ENCODE results near the gene EXD2.
"Not testable (repeated sequence)": the region's sequence is repeated elsewhere in the genome, so short reads cannot be mapped to it uniquely, and the experiment has no call there.

The EXD2 gene

DNA sequence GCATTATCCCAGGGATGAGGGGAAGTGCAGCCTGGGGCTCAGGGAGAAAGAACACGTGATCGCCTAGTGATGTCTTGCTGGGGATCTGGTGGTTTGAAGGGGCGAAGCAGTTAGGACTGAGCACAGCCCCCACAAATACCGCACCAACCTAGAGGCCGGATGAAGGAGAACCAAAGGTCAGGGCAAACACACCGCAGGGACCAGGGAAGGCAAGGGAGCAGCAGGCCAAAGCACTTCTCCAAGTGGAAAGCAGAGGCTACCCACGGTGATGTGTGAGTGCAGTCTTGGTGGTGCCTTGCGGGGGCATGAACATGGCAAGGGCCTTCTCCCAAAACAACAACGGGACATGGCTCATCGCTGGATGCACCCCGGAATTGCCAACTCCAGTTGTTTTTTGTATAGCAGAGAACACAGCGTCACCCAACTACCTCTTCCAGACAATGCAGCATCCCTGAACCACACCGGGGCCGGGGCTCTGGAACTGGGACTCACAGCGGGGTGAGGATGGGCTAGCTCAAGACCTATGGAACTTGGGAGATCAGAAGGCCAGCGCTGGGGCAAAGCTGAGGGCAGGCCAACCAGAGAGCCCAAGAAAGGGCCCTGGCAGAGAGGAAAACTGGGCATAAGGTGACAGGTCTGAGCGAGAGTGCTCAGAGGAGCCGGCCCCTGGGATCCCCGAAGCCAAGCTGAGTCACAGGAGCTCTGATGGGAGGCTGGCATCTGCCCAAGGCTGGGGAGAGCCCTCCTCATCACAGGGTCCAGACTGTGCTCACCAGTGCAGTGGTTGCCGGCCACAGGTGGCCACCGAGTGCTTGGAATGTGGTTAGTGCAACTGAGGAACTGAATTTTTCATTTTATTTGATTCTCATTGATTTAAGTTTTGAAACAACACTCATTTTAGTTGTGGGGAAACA, 79.8 kb downstream of the EXD2 start:
- no peaks in the 10 kb centered on the region for H3K4me1 ChIP-seq (ENCODE audit: control insufficient read depth, insufficient read depth, low read length, poor library complexity, severe bottlenecking)
- no peaks in the 10 kb centered on the region for H3K9me3 ChIP-seq (ENCODE audit: control insufficient read depth, low read length)
- H3K4me3 ChIP-seq (ENCODE audit: insufficient read depth, low read depth, low read length, poor library complexity, severe bottlenecking) = no peak overlapping the region
- no peak for DNase-seq
- H3K27ac ChIP-seq (ENCODE audit: insufficient read depth, low read length, poor library complexity, severe bottlenecking) = no peak overlapping the region
- no peaks in the 10 kb centered on the region for H3K36me3 ChIP-seq (ENCODE audit: control insufficient read depth, insufficient read depth, low read length)
- H3K27me3 ChIP-seq (replicated peaks; ENCODE audit: control insufficient read depth, insufficient read depth, low read length, poor library complexity, severe bottlenecking) = no peaks in the 10 kb centered on the region

- H3K9me3 ChIP-seq (ENCODE audit: control insufficient read depth, low read length) = no peaks in the 10 kb centered on the region
- no peaks in the 10 kb centered on the region for H3K36me3 ChIP-seq (ENCODE audit: control insufficient read depth, insufficient read depth, low read length)
- H3K4me1 ChIP-seq (ENCODE audit: control insufficient read depth, insufficient read depth, low read length, poor library complexity, severe bottlenecking) = no peaks in the 10 kb centered on the region
- no peaks in the 10 kb centered on the region for H3K27me3 ChIP-seq (replicated peaks; ENCODE audit: control insufficient read depth, insufficient read depth, low read length, poor library complexity, severe bottlenecking)
- H3K27ac ChIP-seq (ENCODE audit: insufficient read depth, low read length, poor library complexity, severe bottlenecking) = no peak overlapping the region
- no peak overlapping the region for H3K4me3 ChIP-seq (ENCODE audit: insufficient read depth, low read depth, low read length, poor library complexity, severe bottlenecking)
- DNase-seq = no peak
Observed at GRCh38 chr14:69274321-69274720, 83.0 kb downstream of the EXD2 start.

GRCh38 chr14:69275331-69275730, 84.0 kb downstream of the EXD2 start:
- H3K27me3 ChIP-seq (replicated peaks; ENCODE audit: control insufficient read depth, insufficient read depth, low read length, poor library complexity, severe bottlenecking) = no peaks in the 10 kb centered on the region
- H3K9me3 ChIP-seq (ENCODE audit: control insufficient read depth, low read length) = no peaks in the 10 kb centered on the region
- no peaks in the 10 kb centered on the region for H3K36me3 ChIP-seq (ENCODE audit: control insufficient read depth, insufficient read depth, low read length)
- DNase-seq = no peak
- no peaks in the 10 kb centered on the region for H3K4me1 ChIP-seq (ENCODE audit: control insufficient read depth, insufficient read depth, low read length, poor library complexity, severe bottlenecking)
- H3K4me3 ChIP-seq (ENCODE audit: insufficient read depth, low read depth, low read length, poor library complexity, severe bottlenecking) = no peak overlapping the region
- no peak overlapping the region for H3K27ac ChIP-seq (ENCODE audit: insufficient read depth, low read length, poor library complexity, severe bottlenecking)

DNA sequence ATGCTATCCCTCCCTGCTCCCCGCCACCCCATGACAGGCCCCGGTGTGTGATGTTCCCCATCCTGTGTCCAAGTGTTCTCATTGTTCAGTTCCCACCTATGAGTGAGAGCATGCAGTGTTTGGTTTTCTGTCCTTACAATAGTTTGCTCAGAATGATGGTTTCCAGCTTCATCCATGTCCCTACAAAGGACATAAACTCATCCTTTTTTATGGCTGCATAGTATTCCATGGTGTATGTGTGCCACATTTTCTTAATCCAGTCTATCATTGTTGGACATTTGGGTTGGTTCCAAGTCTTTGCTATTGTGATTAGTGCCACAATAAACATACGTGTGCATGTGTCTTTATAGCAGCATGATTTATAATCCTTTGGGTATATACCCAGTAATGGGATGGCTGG, 86.1 kb downstream of the EXD2 start:
- not testable (repeated sequence) for H3K9me3 ChIP-seq (ENCODE audit: control insufficient read depth, low read length); H3K27me3 ChIP-seq (replicated peaks; ENCODE audit: control insufficient read depth, insufficient read depth, low read length, poor library complexity, severe bottlenecking); H3K4me1 ChIP-seq (ENCODE audit: control insufficient read depth, insufficient read depth, low read length, poor library complexity, severe bottlenecking); H3K4me3 ChIP-seq (ENCODE audit: insufficient read depth, low read depth, low read length, poor library complexity, severe bottlenecking); H3K36me3 ChIP-seq (ENCODE audit: control insufficient read depth, insufficient read depth, low read length); H3K27ac ChIP-seq (ENCODE audit: insufficient read depth, low read length, poor library complexity, severe bottlenecking); DNase-seq

DNA sequence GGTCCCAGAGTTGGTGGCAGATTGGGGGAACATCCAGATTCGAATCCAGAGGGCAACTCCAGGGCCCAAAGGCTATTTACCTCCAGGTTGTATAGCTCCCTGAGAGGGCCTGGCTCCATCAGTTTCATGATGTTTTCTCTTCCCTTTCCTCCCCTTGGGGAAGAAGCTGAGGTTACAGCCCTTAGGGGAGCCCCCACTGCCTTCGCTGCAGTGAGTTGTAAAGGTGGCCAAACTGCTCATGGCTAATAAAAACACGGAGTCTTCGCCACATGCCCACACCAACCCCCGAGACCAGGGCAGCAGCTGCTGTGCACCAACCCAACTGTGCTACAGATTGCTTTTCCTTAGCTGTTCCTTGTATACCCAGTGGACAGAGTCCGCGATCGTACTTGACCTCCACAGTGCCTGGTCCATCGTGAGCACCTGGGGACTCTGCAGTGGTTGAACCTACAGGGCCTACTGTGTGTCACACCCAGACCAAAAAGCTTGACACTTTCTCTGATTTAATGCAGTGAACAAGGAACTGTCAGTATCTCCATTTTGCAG, 89.5 kb downstream of the EXD2 start:
- H3K4me1 ChIP-seq (ENCODE audit: control insufficient read depth, insufficient read depth, low read length, poor library complexity, severe bottlenecking) = no peaks in the 10 kb centered on the region
- no peak for DNase-seq
- no peaks in the 10 kb centered on the region for H3K27me3 ChIP-seq (replicated peaks; ENCODE audit: control insufficient read depth, insufficient read depth, low read length, poor library complexity, severe bottlenecking)
- no peak overlapping the region for H3K27ac ChIP-seq (ENCODE audit: insufficient read depth, low read length, poor library complexity, severe bottlenecking)
- H3K9me3 ChIP-seq (ENCODE audit: control insufficient read depth, low read length) = no peaks in the 10 kb centered on the region
- no peak overlapping the region for H3K4me3 ChIP-seq (ENCODE audit: insufficient read depth, low read depth, low read length, poor library complexity, severe bottlenecking)
- no peaks in the 10 kb centered on the region for H3K36me3 ChIP-seq (ENCODE audit: control insufficient read depth, insufficient read depth, low read length)

DNA sequence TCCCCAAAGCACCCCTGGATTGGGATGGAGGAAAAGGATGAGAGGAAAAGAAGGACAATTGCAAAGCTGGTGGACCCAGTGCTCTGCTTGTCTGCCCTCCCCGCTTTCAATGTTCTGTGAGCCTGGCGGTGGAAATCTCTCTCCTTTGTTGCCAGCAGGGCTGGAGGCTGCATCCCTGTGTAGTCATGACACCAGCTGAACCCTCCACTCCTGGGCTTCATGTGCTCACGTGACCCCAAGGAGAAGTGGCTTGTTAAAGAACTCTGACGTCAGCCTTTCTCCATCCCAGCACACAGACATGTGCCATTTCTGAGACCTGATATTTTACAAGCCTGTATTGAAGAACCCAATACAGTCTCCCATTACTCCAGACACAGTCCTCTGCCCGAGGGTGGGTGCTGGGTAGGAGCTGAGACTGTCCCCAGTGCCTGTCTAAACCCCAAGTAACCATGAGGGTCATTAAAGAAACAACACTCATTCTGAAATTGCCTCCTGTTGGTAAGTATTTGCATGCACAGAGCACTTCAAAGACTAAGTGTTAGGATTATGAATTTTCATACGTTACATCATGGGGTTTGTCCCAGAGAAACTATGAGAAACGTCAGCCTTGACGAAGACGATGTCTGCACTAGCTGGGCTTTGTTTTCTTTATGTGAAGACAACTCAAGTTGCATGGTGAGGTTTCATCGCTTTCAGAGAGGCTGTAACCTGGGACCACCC, 90.3 kb downstream of the EXD2 start:
- H3K9me3 ChIP-seq (ENCODE audit: control insufficient read depth, low read length) = no peaks in the 10 kb centered on the region
- no peak overlapping the region for H3K4me3 ChIP-seq (ENCODE audit: insufficient read depth, low read depth, low read length, poor library complexity, severe bottlenecking)
- DNase-seq = no peak
- H3K27ac ChIP-seq (ENCODE audit: insufficient read depth, low read length, poor library complexity, severe bottlenecking) = no peak overlapping the region
- H3K36me3 ChIP-seq (ENCODE audit: control insufficient read depth, insufficient read depth, low read length) = no peaks in the 10 kb centered on the region
- H3K4me1 ChIP-seq (ENCODE audit: control insufficient read depth, insufficient read depth, low read length, poor library complexity, severe bottlenecking) = no peaks in the 10 kb centered on the region
- H3K27me3 ChIP-seq (replicated peaks; ENCODE audit: control insufficient read depth, insufficient read depth, low read length, poor library complexity, severe bottlenecking) = no peaks in the 10 kb centered on the region

GRCh38 chr14:69282448-69282847, 91.2 kb downstream of the EXD2 start:
- no peaks in the 10 kb centered on the region for H3K9me3 ChIP-seq (ENCODE audit: control insufficient read depth, low read length)
- no peak overlapping the region for H3K4me3 ChIP-seq (ENCODE audit: insufficient read depth, low read depth, low read length, poor library complexity, severe bottlenecking)
- H3K27me3 ChIP-seq (replicated peaks; ENCODE audit: control insufficient read depth, insufficient read depth, low read length, poor library complexity, severe bottlenecking) = no peaks in the 10 kb centered on the region
- H3K4me1 ChIP-seq (ENCODE audit: control insufficient read depth, insufficient read depth, low read length, poor library complexity, severe bottlenecking) = no peaks in the 10 kb centered on the region
- H3K27ac ChIP-seq (ENCODE audit: insufficient read depth, low read length, poor library complexity, severe bottlenecking) = no peak overlapping the region
- DNase-seq = no peak
- no peaks in the 10 kb centered on the region for H3K36me3 ChIP-seq (ENCODE audit: control insufficient read depth, insufficient read depth, low read length)

DNA sequence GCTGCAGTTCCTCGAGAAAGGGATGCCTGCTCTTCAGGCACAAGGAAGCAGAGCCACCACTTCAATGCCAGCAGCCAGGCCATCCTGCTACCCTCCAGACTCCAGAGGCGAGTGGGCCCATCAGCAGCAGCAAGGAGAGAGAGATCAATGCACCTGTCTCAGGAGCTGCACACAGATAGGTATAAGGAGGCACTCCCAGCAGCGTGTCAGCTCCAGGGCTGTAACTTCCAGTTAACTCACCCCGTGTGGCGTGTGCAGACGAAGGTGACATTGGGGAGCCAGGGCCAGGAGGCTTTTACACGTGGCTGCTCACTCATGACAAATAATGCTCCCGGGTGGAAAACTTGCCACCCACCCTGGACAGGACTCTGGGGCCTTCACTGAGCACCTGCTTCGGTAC, 92.9 kb downstream of the EXD2 start:
- H3K4me3 ChIP-seq (ENCODE audit: insufficient read depth, low read depth, low read length, poor library complexity, severe bottlenecking) = no peak overlapping the region
- no peaks in the 10 kb centered on the region for H3K36me3 ChIP-seq (ENCODE audit: control insufficient read depth, insufficient read depth, low read length)
- no peaks in the 10 kb centered on the region for H3K9me3 ChIP-seq (ENCODE audit: control insufficient read depth, low read length)
- no peak for DNase-seq
- no peak overlapping the region for H3K27ac ChIP-seq (ENCODE audit: insufficient read depth, low read length, poor library complexity, severe bottlenecking)
- H3K27me3 ChIP-seq (replicated peaks; ENCODE audit: control insufficient read depth, insufficient read depth, low read length, poor library complexity, severe bottlenecking) = no peaks in the 10 kb centered on the region
- no peaks in the 10 kb centered on the region for H3K4me1 ChIP-seq (ENCODE audit: control insufficient read depth, insufficient read depth, low read length, poor library complexity, severe bottlenecking)

GRCh38 chr14:69285661-69286255, 94.5 kb downstream of the EXD2 start:
- Histone ChIP-seq H3K9me3 (ENCODE audit: control insufficient read depth, low read length) (no peaks in the 10 kb centered on the region), H3K27me3 (replicated peaks; ENCODE audit: control insufficient read depth, insufficient read depth, low read length, poor library complexity, severe bottlenecking) (no peaks in the 10 kb centered on the region), H3K4me3 (ENCODE audit: insufficient read depth, low read depth, low read length, poor library complexity, severe bottlenecking) (no peak overlapping the region), H3K4me1 (ENCODE audit: control insufficient read depth, insufficient read depth, low read length, poor library complexity, severe bottlenecking) (no peaks in the 10 kb centered on the region), H3K36me3 (ENCODE audit: control insufficient read depth, insufficient read depth, low read length) (no peaks in the 10 kb centered on the region), H3K27ac (ENCODE audit: insufficient read depth, low read length, poor library complexity, severe bottlenecking) (no peak overlapping the region)
- no peak for DNase-seq
